ENCODE results near the gene OR10A4.

GRCh38 chr11:6845383-6845782, 31.0 kb upstream of the OR10A4 start, which contains the start of gene OR10A5:
- TF ChIP-seq CTCF (IDR thresholded peaks at IDR 0.05; ENCODE audit: borderline replicate concordance, extremely low read depth, low read length, poor library complexity, severe bottlenecking): no peak
- TF ChIP-seq EZH2 (IDR thresholded peaks at IDR 0.05; ENCODE audit: borderline replicate concordance, low read depth, low read length, severe bottlenecking): no peak
